Measurements from ENCODE around the gene NAA35. TPM values are rescaled to one million over a fixed set of nuclear protein-coding genes. Genes with fewer than 3 reads are reported as not detected.

The NAA35 gene
- total and polyA plus RNA-seq, 2 of the 8 experiments (the other 6 are each of a cell fraction or from before 2014, with no cell fraction given), result 12.9 to 35.2 TPM

GRCh38 chr9:86040861-86041155 is 99.9 kb downstream of the NAA35 start:
- Histone ChIP-seq H4K20me1 (replicated peaks in 1 of 2; ENCODE audit: control insufficient read depth in 1 of 2, insufficient read depth in 2 of 2, low read length in 2 of 2) (peaks cover 0 to 2% of the 10 kb centered on the region in 2 experiments), H2BK20ac (ENCODE audit: low read length) (no peak overlapping the region), H3K56ac (replicated peaks; ENCODE audit: insufficient read length, low read depth, low read length) (no peak overlapping the region), H3K4me1 (replicated peaks in 1 of 4; ENCODE audit: control insufficient read depth in 3 of 4, insufficient read depth in 4 of 4, low read length in 3 of 4) (peaks cover 0 to 2% (median under 1%) of the 10 kb centered on the region in 4 experiments; a peak in 3 of 7 replicates), H3K18ac (ENCODE audit: extremely low read depth, low read length) (no peak overlapping the region), H3K14ac (ENCODE audit: insufficient read length) (no peak overlapping the region), H3K23ac (ENCODE audit: insufficient read length) (no peak overlapping the region), H3K27me3 (replicated peaks in 1 of 4; ENCODE audit: control insufficient read depth in 3 of 4, extremely low read depth in 1 of 4, insufficient read depth in 3 of 4, low read length in 3 of 4) (no peaks in the 10 kb centered on the region), H3K9ac (replicated peaks in 1 of 4; ENCODE audit: extremely low read depth in 1 of 4, low read depth in 3 of 4, low read length in 3 of 4) (no peak overlapping the region), H4K5ac (ENCODE audit: insufficient read length, low read depth, low read length) (no peak overlapping the region), H3K79me2 (ENCODE audit: control insufficient read depth in 1 of 2, insufficient read depth in 2 of 2, low read length in 2 of 2) (no peaks in the 10 kb centered on the region), H2AK5ac (ENCODE audit: low read depth, low read length) (no peak overlapping the region), H3K27ac (ENCODE audit: low read depth, low read length) (no peak overlapping the region), H3K4ac (replicated peaks; ENCODE audit: insufficient read length, low read depth, low read length) (no peak overlapping the region), H2BK12ac (ENCODE audit: low read depth, low read length) (no peak overlapping the region), H3K23me2 (ENCODE audit: low read depth, low read length) (no peaks in the 10 kb centered on the region), H3K79me1 (ENCODE audit: low read depth, low read length) (no peaks in the 10 kb centered on the region; the same call in 1 of the 2 replicates), H2BK5ac (ENCODE audit: low read depth, low read length) (no peak overlapping the region), H2AFZ (ENCODE audit: low read length) (no peak overlapping the region), H2BK120ac (replicated peaks; ENCODE audit: low read depth, low read length) (no peak overlapping the region), H2BK15ac (ENCODE audit: low read length) (no peak overlapping the region), H3K36me3 (ENCODE audit: control insufficient read depth in 2 of 4, insufficient read depth in 4 of 4, low read length in 3 of 4) (peaks cover 0 to 8% (median 3%) of the 10 kb centered on the region in 4 experiments; a peak in 1 of 8 replicates), H3K9me3 (ENCODE audit: insufficient read depth in 2 of 2, low read depth in 1 of 2, low read length in 1 of 2) (no peaks in the 10 kb centered on the region), H4K8ac (ENCODE audit: extremely low read depth, insufficient read depth, low read length) (no peak overlapping the region), H4K91ac (replicated peaks; ENCODE audit: insufficient read length, low read length) (no peak overlapping the region), H3K4me3 (ENCODE audit: extremely low read depth in 1 of 4, insufficient read depth in 2 of 4, low read depth in 3 of 4, low read length in 4 of 4) (no peak overlapping the region), H3K4me2 (ENCODE audit: insufficient read depth in 1 of 2, low read depth in 2 of 2, low read length in 2 of 2) (no peak overlapping the region)
- FAIRE-seq, result no peak
- CTCF ChIA-PET (ENCODE audit: partially characterized antibody), result interaction anchor here (1.3 to 1.8 kb wide), 3 partner anchors 15 to 161 kb away, joined by 4 to 7 read pairs (median 4); no protein-coding TSS in a partner anchor
- no peak for DNase-seq (ENCODE audit: low read depth in 1 of 2, low spot score in 2 of 2)
- POLR2A ChIA-PET (ENCODE audit: partially characterized antibody), result interaction anchor here (1.1 kb wide), 1 partner anchor 60 kb away, joined by 3 read pairs; no protein-coding TSS in a partner anchor
- WGBS, 2 experiments (ENCODE audit: extremely low coverage in 1 of 2, insufficient coverage in 1 of 2, insufficient read length in 1 of 2, insufficient replicate concordance in 2 of 2, low coverage in 1 of 2, low lambda C conversion rate in 2 of 2, missing lambda C conversion rate in 1 of 2), result 90% methylated on average over 3 of the region's 3 CpGs; no CpG with 5 or more reads in 1 of the 2 experiments
- no peak for TF ChIP-seq POU5F1 (IDR thresholded peaks at IDR 0.05; ENCODE audit: low read depth, low read length)
- TF ChIP-seq TAF7 (optimal IDR thresholded peaks at IDR 0.05; ENCODE audit: borderline replicate concordance, low read depth, low read length), result no peak
- no peak for TF ChIP-seq KDM4A (IDR thresholded peaks at IDR 0.05; ENCODE audit: low read depth, low read length, severe bottlenecking)
- no peak for TF ChIP-seq RFX5 (IDR thresholded peaks at IDR 0.05; ENCODE audit: borderline replicate concordance, low read depth, low read length)
- no peak for TF ChIP-seq HDAC2 (IDR thresholded peaks at IDR 0.05; ENCODE audit: borderline replicate concordance in 1 of 2, low read depth in 2 of 2, low read length in 2 of 2)
- TF ChIP-seq CHD1 (IDR thresholded peaks at IDR 0.05; ENCODE audit: low read depth, low read length), result no peak
- no peak for TF ChIP-seq JUN (IDR thresholded peaks at IDR 0.05; ENCODE audit: low read depth, low read length)
- no peak for TF ChIP-seq FOSL1 (IDR thresholded peaks at IDR 0.05; ENCODE audit: insufficient read depth, low read depth, low read length)
- TF ChIP-seq SP2 (IDR thresholded peaks at IDR 0.05; ENCODE audit: low read length), result no peak
- TF ChIP-seq SUZ12 (IDR thresholded peaks at IDR 0.05; ENCODE audit: low read length), result no peak
- TF ChIP-seq, protein P1, sequence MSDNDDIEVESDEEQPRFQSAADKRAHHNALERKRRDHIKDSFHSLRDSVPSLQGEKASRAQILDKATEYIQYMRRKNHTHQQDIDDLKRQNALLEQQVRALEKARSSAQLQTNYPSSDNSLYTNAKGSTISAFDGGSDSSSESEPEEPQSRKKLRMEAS (IDR thresholded peaks at IDR 0.05), result no peak
